Nephron (organoid): ENCODE measurements around the gene VPS11.

Experiments
- H3K27ac Mint-ChIP-seq, 3 experiments: 2 replicates each; pipeline ENCODE4 v1.8.0; 2020; ENCODE audit warnings: mixed read lengths in 3 of 3, mild to moderate bottlenecking in 2 of 3, moderate library complexity in 1 of 3
- H3K27me3 Mint-ChIP-seq: 2 replicates; pipeline ENCODE4 v1.8.0; 2021; ENCODE audit warnings: low read depth, mild to moderate bottlenecking, moderate library complexity, mixed read lengths
- H3K36me3 Mint-ChIP-seq: 2 replicates; pipeline ENCODE4 v1.8.0; 2020; ENCODE audit warnings: low read depth, mixed read lengths
- H3K4me1 Mint-ChIP-seq: 2 replicates; pipeline ENCODE4 v1.8.0; 2020; ENCODE audit warnings: mixed read lengths
- H3K4me3 Mint-ChIP-seq, 3 experiments: 2 replicates each; pipeline ENCODE4 v1.8.0; 2020; ENCODE audit warnings: mild to moderate bottlenecking in 3 of 3, mixed read lengths in 3 of 3, moderate library complexity in 2 of 3
- H3K9me3 Mint-ChIP-seq: 2 replicates; pipeline ENCODE4 v1.8.0; 2020; ENCODE audit warnings: mixed read lengths
- TF ChIP-seq, protein P1 (sequence below), 3 experiments: fragments of 200-600 bp; sonication (generic); IDR thresholded peaks; one replicate each; pipeline ENCODE4 v1.5.0; 2021; ENCODE audit warnings: antibody characterized with exemption in 3 of 3; ENCODE audit not compliant: unreplicated experiment in 3 of 3

Gene VPS11

GRCh38 chr11:119106564-119107537, 39.2 kb downstream of the VPS11 start, which contains the start of gene C2CD2L:
Gene C2CD2L, plus strand, starts transcription at chr11:119107344. Its CDS starts 398 bp downstream, at chr11:119107742.
- Mint-ChIP-seq H3K27me3 (no peaks in the 10 kb centered on the region), H3K9me3 (no peaks in the 10 kb centered on the region)

DNA sequence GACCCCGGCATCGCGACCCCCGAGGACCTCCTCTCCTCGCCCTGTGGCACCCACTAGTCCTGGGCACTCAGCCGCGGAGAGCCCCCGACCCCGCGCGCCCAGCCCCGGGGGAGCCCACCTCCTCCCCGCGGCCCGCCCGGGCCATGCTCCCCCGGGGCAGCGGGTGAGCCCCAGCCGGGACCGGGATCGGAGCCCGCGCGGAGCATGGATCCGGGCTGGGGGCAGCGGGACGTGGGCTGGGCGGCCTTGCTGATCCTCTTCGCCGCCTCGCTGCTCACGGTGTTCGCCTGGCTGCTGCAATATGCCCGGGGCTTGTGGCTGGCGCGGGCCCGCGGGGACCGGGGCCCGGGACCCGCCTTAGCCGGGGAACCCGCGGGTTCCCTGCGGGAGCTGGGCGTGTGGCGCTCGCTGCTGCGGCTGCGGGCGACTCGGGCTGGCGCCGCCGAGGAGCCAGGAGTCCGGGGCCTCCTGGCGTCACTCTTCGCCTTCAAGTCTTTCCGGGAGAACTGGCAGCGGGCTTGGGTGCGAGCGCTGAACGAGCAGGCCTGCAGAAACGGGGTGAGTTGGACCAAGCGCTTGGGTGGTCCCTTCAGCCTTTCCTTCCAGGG, 40.0 kb downstream of the VPS11 start:
- Mint-ChIP-seq H3K27me3 (no peaks in the 10 kb centered on the region), H3K9me3 (no peaks in the 10 kb centered on the region), H3K4me1 (peaks cover 49% of the 10 kb centered on the region), H3K36me3 (peaks cover 12% of the 10 kb centered on the region), H3K27ac (peak overlapping the region; percentile 40 to 56 (median 49)), H3K4me3 (peak overlapping the region; percentile 89 to 91 (median 89))
- TF ChIP-seq, protein P1, sequence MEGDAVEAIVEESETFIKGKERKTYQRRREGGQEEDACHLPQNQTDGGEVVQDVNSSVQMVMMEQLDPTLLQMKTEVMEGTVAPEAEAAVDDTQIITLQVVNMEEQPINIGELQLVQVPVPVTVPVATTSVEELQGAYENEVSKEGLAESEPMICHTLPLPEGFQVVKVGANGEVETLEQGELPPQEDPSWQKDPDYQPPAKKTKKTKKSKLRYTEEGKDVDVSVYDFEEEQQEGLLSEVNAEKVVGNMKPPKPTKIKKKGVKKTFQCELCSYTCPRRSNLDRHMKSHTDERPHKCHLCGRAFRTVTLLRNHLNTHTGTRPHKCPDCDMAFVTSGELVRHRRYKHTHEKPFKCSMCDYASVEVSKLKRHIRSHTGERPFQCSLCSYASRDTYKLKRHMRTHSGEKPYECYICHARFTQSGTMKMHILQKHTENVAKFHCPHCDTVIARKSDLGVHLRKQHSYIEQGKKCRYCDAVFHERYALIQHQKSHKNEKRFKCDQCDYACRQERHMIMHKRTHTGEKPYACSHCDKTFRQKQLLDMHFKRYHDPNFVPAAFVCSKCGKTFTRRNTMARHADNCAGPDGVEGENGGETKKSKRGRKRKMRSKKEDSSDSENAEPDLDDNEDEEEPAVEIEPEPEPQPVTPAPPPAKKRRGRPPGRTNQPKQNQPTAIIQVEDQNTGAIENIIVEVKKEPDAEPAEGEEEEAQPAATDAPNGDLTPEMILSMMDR (IDR thresholded peaks at IDR 0.05; ENCODE audit: unreplicated experiment in 3 of 3) = no peak

More at GRCh38 chr11:119106564-119107537, 39.2 kb downstream of the VPS11 start, which contains the start of gene C2CD2L:
- H3K36me3 Mint-ChIP-seq = peaks cover 11% of the 10 kb centered on the region
- TF ChIP-seq, protein P1 (IDR thresholded peaks at IDR 0.05; ENCODE audit: unreplicated experiment in 3 of 3) = no peak
- H3K4me3 Mint-ChIP-seq = peak within 1 kb of the TSS; percentile 89 to 95 (median 91)
- H3K27ac Mint-ChIP-seq = peak within 1 kb of the TSS; percentile 89 to 93 (median 89)
- peaks cover 49% of the 10 kb centered on the region for H3K4me1 Mint-ChIP-seq

DNA sequence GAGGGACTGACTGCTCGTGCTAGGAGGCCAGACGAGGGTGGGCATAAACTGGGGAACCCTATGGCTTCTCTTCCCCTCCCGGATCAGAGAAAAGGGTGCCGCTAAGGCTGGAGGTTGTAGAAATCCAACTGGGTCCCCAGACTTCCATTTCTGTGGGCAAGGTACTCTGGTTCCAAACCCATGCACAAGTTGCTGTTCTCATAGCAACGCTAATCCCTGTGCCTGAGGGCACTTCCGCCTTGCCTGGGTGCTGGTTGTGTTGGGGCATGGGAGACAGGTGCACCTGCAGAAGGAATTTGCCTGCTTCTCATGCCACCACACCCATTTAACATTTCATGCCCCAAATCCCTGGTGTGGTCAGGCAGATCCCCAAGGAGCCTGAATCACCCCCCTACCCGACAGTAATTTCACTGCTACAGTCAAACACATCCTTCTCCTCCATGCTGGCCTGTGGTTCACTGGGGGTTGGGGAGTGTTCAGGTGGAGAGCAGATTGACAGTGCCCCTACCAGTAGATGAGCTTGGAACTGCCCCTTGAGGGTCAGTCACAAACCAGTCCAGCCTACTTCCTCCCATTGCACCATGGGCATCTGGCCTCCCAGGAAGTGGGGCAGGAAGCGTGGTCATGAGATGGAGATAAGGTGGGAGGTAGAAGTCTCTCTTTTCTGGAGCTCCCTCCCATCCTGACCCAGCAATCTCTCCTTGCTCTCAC, 40.7 kb downstream of the VPS11 start:
- peaks cover 49% of the 10 kb centered on the region for H3K4me1 Mint-ChIP-seq
- peak overlapping the region; percentile 82 to 91 (median 89) for H3K4me3 Mint-ChIP-seq
- no peaks in the 10 kb centered on the region for H3K27me3 Mint-ChIP-seq
- TF ChIP-seq, protein P1 (IDR thresholded peaks at IDR 0.05; ENCODE audit: unreplicated experiment in 3 of 3) = no peak
- H3K36me3 Mint-ChIP-seq = peaks cover 12% of the 10 kb centered on the region
- no peaks in the 10 kb centered on the region for H3K9me3 Mint-ChIP-seq
- H3K27ac Mint-ChIP-seq = peak overlapping the region; percentile 40 to 56 (median 49)

- Mint-ChIP-seq H3K27me3 (no peaks in the 10 kb centered on the region), H3K27ac (peak overlapping the region; percentile 40 to 56 (median 49)), H3K9me3 (no peaks in the 10 kb centered on the region), H3K4me3 (peak overlapping the region; percentile 82 to 91 (median 89)), H3K36me3 (peaks cover 12% of the 10 kb centered on the region), H3K4me1 (peaks cover 46% of the 10 kb centered on the region)
- TF ChIP-seq, protein P1 (IDR thresholded peaks at IDR 0.05; ENCODE audit: unreplicated experiment in 3 of 3) = no peak
Observed at GRCh38 chr11:119108857-119109221, 41.2 kb downstream of the VPS11 start.

DNA sequence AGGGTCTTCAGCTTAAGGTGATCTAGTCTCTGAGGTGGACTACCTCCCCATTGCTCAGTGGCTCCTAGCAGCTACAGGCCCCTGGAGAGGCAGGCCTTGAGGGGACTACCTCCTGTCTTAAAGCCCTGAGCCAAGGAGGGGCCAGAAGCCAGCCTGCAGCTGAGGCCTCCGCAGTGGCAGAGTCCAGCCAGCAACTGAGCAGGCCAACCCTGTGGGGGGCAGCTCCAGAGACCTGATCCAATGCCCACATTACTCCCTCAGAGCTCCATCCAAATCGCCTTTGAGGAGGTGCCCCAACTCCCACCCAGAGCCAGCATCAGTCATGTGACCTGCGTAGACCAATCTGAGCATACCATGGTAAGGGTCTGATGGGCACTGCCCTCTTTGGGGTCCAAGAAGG, 42.2 kb downstream of the VPS11 start:
- Mint-ChIP-seq H3K4me1 (peaks cover 40% of the 10 kb centered on the region), H3K4me3 (peak overlapping the region; percentile 82 to 91 (median 89)), H3K9me3 (no peaks in the 10 kb centered on the region), H3K36me3 (peaks cover 17% of the 10 kb centered on the region), H3K27me3 (no peaks in the 10 kb centered on the region), H3K27ac (no peak overlapping the region)
- TF ChIP-seq, protein P1 (IDR thresholded peaks at IDR 0.05; ENCODE audit: unreplicated experiment in 3 of 3) = no peak
